Activated effector memory CD4-positive, alpha-beta T cell treated with Interleukin-2 at 50 U/mL for 16 hours (primary cell): ENCODE results near the gene PLGRKT.
"Not testable (repeated sequence)": the region's sequence is repeated elsewhere in the genome, so short reads cannot be mapped to it uniquely, and the experiment has no call there.

ENCODE experiments used
- DNase-seq: peaks from one replicate; pipeline ENCODE4 v3.0.0-alpha.2; 2020

The PLGRKT gene

DNA sequence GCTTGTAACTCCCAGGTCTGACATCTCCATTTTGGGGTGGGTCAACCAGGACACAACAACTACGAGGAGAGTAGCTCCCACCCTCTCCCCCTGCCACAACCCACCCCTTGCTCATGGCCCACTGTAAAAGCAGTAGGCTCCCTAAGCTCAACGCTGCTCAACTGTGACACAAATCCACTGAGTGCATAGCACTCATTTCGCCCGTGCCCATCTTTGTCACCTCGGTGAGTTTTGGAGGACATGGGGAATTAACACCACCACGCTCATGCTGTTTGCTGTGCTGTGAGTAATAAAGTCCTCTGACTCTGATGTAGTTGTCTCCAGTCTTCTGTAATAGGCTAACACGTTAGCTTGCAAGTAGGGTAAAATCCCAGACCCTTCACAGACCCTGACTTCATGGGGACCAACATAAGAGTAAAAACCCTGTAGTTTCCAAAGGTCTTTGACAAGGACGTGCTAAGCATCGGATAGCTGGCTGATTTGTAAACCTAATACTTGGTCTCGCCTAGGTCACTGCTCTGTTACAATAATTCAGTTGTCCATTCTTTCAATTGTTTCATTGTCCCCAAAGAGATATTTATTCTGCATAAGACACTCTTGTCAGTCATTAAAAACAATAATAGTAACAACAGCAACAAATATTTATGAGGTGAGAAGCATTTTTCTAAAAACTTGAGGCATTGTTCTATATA lies 7.7 kb downstream of the PLGRKT start:
- DNase-seq = no peak

DNA sequence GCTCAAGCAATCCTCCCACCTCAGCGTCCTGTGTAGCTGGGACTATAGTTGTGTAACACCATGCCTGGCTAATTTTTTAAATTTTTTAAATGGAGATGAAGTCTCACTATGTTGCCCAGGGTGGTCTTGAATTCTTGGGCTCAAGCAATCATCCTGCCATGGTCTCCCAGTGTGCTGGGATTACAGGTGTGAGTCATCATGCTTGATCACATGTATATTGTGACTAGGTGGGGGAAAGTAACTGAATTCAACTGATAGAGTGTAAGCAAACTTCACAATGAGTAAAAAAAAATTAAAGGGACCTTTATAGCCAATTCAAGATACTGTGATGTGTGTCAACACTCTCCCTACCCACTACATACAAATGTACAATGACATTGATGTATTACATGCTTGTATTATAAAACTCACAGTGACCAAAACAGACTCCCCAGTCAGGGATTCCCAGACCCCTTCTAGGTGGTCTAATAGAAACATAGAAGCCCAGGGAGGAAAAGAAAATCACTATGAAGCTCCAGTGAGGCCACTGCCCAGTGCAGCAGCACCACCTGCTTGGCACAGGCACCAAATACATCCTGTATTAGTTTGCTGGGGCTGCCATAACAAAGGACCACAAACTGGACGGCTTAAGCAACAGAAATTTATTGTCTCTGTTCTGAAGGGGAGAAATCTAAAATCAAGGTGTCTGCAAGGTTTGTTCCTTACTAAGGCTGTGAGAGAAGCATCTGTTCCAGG lies 8.8 kb downstream of the PLGRKT start:
- no peak for DNase-seq

DNA sequence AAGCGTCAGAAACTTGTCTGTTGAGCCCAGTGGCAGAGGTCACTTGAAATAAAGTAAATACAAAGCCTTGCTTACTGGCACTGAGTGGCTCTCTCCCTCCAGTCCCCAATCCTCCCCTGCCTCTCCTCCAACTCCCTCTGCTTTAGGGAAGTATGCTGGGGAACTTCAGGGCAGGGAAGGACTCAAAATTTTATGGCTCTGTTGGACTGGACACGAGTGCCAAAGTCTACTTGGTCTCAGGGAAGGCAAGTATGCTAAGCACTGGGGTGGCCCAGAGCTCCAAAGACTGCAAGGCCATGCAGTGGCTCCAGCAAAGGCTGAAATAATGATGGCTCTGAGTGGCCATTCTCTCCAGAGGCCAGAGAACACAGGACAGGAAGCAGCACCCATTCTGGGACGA lies 9.6 kb downstream of the PLGRKT start:
- no peak for DNase-seq

DNA sequence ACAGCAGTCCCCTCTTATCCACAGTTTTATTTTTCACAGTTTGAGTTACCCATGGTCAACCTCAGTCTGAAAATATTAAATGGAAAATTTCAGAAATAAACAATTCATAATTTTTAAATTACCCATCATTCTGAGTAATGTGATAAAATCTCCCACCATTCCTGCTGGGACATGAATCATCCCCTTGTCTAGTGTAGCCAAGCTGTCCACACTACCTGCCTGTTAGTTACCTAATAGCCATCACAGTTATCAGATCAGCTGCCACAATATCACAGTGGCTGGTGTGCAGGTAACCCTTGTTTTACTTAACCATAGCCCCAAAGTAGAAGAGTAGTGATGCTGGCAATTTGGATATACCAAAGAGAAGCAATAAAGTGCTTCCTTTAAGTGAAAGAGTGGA lies 10.7 kb downstream of the PLGRKT start:
- DNase-seq = no peak

DNA sequence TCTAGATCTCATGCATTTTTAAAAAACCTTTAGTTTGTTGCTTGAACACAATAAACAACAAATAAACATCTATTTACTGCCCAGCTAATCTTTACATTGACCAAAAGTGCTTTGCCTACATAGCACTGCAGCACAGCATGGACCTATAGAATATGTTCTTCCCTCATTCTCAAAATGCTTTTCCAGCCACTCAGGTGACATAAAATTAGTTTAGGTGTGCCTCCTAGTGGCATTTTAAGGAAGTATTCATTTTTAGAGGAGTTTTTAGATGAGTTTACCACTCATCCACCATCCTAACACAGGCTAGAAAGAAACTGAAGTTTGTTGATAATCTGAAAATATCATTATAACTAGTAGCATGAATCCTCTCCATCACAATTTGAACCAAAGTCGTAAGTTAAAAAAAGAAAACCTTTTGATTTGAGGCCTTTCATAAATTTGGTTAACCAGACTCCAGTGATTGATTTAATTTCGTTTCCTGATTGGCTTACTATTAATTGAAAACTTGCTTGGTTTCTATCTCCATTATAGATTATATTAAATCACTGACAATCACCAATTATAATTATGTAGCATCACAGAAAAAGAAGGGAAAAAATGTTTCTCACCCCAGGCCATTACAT lies 12.6 kb downstream of the PLGRKT start:
- DNase-seq = no peak

DNA sequence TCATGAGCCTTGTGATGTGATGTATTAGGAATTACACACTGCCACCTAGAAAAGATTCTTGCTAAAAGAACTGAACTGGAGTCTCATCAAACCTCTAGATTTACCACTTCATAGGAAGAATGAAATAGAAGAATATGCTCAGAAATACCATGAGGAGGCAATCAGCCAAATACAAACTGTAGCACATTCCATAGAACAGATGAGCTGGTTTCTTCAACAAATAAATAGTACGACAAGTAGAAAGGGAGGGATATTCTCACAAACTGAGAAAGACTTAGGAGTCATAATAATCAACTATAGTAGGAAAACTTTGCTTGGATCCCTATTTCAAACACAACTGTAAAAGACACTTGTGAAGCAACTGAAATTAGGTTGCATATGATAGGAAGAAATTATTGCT lies 15.4 kb downstream of the PLGRKT start:
- no peak for DNase-seq

DNA sequence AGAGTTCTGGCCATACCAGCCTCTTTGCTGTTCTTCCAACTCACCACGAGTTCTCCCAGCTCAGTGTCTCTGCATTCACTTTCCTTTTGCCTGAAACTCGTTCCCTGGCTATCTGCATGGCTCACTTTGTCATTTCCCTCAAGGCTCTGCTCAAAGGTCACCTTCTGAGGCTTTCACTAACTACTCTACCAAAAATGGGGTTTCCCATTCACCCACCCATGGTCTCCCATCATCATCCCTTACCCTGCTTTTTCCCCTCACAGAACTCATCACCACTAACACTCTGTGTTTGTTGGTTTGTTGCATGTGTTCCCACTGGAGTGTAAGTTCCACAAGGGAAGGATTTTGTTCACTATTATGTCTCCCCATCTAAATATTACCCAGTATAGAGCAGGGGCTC lies 16.6 kb downstream of the PLGRKT start:
- DNase-seq = no peak

DNA sequence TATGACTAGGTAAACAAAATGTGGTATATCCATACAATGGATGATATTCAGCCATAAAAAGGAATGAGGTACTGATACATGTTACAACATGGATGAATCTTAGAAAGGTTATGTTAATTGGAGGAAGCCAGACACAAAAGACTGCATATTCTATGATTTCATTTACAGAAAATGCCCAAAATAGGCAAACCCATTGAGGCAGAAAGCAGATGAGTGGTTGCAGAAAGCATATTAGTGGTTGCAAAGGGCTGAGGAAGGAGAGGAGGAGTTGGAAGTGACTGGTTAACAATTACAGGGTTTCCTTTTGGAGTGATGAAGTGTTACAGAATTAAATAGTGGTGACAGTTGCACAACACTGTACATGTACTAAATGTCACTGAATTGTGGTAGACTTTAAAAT lies 17.7 kb downstream of the PLGRKT start:
- no peak for DNase-seq

DNA sequence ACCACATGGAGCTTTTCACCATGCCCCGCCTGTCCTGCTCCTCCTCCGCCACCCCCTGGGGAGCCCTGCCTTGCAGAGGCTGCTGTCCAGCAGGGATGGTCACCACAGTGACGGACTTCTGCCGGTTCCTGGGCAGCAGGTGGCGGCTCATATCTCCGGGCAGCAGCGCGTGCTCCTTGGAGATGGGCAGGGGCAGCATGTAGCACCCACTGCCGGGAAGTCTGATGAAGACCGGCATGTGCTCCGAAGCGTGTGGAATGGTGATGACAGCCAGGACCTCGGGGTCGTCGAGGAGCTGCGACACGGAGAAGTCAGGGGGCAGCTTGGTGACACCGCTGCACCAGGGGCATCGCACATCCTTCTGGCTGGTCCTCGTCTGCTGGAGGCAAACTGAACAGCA lies 19.2 kb downstream of the PLGRKT start:
- no peak for DNase-seq

DNA sequence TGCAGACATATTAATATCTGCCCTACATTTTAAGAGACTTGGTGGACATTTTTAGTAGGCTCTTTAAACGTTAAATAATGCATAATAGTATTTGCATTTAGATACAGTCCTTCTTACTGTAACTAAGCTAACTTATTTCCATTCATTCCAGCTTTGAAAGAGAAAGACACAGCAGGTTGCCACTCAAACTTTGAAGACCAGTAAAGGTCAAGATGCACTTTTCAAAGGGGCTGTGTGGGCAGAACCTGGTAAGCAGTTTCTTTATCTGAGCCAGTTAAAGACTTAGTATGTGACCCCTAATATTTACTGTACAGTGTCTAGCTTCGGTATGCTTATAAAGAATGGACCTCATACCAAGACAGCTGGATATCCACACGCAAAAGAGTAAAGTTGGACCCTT lies 20.8 kb downstream of the PLGRKT start:
- DNase-seq = no peak

DNA sequence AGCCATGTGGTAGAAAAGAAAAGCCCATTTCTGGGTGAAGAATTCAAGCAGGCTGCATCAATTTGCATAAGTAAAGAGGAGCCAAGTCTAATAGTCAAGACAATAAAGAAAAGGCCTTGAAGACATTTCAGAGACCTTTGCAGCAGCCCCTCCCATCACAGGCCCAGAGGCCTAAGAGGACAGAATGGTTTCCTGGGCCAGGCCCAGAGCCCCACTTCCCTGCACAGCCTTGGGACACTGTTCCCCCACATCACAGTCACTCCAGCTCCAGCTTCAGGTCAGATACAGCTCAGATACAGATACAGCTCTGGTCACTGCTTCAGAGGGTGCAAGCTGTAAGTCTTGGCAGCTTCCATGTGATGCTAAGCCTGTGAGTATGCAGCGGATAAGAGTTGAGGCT lies 29.1 kb downstream of the PLGRKT start:
- no peak for DNase-seq

DNA sequence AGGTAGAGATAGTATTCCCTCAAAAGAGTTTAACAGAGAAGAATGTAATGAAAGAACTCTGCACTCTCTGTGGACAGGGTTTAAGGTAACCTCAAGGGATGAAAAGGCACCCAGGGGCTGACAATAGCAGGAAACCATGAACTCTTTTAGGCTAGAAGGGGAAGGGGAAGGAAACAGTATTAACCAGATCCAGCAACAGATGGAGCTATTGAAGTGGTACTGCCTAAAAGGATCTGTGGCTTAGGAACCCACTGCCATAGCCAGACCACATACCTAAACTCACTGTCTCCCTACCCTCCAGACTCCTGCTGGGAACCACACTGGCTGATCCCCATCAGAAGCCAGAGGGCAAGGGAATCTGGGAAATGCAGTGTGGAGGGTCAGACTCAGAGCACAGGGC lies 35.5 kb downstream of the PLGRKT start:
- DNase-seq = no peak

DNA sequence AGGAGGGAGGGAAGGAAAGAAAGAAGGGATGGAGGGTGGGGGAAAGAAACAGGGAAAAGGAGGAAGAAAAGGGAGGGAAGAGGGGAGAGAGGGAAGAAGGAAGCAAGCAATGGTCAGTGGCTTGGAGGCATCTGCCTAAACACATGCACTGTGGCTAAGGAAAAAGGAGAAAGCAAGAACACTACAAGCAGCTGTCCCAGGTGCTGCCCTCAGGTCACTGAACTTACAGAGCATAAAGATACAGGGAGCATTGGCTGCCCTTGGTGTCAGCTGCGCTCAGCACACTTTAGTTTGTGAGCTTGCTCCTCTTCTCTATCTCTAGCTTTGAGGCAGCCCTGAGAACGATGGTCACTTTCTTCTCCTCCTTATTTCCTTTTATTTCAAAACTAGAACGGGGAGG lies 40.2 kb downstream of the PLGRKT start:
- DNase-seq = not testable (repeated sequence)

DNA sequence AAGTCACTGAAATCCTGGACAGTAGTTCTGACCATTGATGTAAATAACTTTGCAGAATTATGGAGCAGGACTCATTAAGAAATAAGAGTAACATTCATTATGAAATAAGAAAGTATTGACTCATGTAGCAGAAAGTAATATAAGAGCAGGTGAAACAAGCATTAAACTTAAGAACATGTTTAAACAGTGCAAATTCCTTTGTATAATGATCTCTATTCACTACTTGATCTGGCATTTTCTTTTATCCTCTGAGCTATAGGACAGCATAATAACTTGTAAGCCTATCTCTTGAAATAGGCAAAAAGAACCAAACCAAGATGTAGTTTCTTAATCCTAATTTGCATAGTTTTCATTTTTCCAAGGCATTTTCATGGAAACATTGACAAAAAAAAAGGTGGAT lies 42.3 kb downstream of the PLGRKT start:
- no peak for DNase-seq

DNA sequence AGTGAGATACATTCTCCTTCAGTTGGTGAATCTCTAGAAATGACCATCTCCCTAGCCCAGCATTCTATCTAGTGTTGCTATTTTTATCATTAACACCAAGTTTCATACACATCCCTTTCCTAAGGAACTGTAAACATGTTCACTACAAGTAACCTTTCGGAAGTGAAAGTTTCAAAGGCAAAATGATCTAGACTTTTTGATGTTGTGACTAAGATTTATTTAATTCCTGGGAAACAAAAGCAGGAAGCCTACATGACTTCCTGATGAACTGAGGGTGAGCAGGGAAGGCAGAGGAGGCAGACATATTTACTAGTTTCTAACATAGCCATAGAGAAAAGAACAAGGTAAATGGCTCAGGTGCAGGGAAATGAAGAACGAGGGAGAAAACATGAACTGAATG lies 43.7 kb downstream of the PLGRKT start:
- DNase-seq = not testable (repeated sequence)

DNA sequence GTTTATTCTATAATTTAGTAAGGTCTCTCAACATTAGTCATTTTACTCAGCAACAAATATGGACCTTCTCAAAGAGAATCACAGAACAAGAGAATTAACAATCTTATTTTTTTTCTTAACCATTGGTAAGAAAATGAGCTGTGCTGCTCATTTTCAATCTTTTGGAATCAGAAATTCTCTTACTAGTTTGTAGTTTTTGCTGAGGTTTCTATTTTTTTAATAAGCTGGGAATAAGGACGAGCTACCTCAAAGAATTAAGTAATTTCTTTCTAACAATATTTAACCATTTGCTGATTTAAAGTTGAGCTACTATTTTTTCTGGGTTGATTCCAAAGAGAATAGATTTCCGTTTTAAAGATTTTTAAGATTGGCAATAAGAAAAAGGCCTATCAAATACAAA lies 44.2 kb downstream of the PLGRKT start:
- DNase-seq = no peak

DNA sequence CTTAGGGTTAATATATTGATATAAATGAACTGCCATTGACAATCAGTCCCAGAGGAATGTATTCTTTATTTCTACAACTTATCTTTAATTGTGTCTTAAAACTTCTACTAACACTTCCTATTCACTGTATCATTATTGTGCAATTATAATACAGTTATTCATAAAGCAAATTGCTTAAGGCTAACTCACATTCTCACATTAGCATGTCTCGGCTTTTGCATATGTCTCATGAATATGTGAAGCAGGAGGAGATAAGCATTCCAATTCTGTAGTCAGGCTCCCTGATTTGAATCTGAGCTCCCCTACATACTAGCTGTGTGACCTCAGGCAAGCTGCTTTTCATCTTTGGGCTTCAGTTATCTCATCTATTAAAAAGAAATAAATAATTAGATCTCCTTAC lies 45.4 kb downstream of the PLGRKT start:
- no peak for DNase-seq

DNA sequence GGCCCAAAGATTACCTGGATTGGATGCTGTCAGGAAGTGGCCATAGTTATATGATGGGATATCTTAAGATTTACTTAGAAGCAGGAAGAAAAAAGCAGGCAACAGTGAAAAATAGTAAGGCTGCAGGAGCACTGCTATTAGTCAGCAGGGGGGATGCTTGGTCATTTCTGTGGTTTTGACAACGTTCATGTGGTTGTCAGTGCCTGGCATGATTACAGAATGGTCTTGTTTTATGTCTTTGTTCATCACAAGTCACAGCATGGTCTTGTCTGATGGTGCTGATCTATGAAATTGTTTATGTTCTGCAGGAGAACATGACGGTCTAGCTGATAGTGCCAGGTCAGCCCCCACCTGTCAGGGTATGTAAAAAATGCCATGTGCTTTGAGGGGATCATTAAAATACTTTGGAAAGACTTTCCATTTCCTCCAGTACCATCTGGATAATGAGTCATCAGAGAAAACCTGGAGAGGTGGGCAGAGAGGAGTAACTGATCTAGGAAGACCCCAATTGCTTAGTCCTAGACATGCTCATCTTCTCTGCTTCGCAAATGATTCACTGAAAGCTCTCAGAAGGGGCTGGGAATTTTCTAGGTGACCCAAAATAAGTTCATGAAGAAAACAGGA lies 48.5 kb downstream of the PLGRKT start:
- DNase-seq = no peak

DNA sequence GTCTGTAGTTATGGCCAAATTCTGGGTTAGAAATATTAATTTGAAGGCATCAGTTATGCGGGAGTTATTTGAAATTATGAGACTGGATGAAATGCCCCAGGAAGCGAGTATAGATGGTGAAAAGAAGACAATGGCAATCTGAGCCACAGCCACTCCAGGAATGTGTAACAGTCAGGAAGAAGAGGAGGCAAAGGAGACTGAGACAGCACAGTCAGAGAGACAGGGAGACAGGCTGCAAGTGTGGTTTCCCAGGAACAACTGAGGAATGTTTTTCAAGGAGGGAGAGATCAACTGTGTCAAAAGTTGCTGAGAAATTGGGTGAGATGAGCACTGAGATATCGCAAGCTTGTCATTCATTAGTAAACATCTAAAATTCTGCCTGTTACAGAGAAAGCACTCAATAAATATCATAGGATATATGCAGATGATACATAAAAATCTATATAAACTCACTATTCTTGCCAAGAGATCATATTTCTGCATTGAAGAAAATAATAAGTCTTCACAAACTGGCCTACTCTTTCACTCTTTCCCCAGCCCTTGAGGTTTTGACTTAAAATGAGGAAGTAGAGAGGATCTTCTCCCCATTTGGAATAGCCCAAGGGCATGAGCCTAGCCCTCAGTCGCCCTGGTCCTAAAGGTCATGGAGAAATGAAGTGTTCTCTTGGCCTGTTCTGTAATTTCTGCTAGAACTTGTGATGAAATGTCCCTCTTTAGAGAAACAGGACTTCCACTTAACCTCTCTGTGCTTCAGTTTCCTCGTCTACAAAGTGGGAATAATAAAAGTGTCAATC lies 49.5 kb downstream of the PLGRKT start:
- DNase-seq = no peak

DNA sequence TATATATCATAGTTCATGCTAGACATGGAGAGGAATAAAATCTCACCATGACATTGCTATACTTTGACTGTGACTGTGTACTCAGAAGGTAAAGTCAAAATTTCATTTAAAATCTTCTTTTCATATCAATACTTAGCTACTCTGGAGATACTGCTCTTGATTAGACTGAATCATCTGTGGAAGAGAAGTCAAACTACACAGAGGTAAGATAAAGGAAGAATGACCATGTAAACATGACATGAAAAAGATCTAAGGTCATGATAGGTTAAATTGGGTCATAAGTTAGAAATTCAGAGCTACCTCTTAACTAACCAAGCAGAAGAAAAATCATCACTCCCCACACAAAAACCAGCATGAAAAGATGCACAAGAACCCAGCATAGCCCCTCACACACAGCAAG lies 53.3 kb downstream of the PLGRKT start:
- no peak for DNase-seq

DNA sequence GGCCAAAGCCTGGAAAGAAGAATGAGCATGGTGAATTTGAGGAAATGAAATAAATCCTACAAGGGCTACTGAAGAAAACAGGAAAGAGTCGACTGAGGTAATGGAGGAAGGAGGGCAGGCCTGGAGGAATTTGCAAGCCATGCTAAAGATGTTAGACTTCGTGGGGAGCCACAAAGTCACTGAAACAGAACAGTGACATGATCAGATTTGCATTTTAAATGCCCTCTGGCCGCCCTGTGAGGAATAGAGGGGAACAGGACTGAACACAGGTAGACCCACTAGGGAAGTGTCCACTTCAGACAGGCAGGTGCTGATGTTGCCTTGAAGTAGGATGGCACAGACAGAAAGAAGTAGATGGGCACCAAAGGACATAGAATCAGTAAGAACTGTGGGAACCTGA lies 55.2 kb downstream of the PLGRKT start:
- no peak for DNase-seq

DNA sequence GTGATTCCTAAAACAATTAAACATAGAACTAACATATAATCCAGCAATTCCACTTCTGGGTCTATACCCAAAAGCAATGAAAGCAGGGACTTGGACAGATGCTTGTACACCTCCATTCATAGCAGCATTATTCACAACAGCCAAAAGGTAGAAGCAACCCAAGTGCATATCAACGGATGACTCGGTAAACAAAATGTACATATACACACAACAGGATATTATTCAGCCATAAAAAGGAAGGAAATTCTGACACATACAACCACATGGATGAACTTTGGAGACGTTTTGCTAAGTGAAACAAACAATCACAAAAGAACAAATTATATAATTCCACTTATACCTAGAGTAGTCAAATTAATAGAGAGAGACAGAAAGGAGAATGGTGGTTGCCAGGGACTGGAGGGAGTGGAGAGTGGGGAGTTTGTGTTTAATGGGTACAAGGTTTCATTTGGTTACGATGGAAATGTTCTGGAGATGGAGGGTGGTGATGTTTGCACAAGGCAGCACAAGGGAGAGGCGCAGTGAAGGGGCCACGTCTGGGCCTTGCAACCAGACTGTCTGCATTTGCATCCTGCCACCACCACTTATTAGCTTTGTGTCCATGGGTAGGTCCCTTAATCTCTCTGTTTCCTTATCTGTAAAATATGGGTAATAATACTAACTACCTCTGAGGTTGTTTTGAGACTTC lies 61.8 kb downstream of the PLGRKT start:
- no peak for DNase-seq

DNA sequence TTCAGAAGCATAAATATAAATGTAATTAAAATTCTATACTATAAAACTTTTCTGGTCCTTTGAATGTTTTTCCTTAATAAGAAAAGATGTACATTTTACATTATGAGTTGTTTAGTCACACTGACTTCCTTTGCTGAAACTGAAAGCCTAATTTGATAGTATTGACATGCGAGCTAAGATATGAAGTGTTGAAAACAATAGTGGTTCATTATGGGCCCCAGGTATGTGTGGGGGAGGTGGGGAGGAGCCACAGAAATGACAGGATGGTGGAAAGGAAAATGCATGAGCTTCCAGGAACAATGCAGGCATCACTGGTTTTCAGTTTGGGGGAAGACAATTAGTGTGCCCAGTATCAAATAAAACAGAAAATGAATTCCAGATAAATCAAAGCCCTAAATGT lies 62.6 kb downstream of the PLGRKT start:
- no peak for DNase-seq
